Measurements from ENCODE around the gene PLS1.
"Not testable (repeated sequence)": the region's sequence is repeated elsewhere in the genome, so short reads cannot be mapped to it uniquely, and the experiment has no call there.

The PLS1 gene

DNA sequence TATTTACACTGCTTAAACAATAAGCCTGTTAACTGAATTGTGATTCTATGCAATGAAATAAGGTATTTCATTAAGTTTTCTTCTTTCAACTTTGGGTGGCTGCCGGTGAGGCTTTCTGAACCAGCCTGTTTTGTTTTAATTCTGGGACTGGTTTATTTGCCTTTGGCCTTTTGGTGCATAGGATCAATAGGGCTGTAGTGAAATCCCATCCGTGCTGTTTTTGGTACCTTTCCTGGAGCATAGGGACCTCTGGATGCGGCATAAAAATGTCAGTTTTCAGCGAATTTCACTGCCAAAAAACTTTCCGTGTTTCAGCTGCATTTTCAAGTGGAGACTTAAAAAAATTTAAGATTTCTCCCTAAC lies 514 bp downstream of the PLS1 start:
- no peak for DNase-seq

DNA sequence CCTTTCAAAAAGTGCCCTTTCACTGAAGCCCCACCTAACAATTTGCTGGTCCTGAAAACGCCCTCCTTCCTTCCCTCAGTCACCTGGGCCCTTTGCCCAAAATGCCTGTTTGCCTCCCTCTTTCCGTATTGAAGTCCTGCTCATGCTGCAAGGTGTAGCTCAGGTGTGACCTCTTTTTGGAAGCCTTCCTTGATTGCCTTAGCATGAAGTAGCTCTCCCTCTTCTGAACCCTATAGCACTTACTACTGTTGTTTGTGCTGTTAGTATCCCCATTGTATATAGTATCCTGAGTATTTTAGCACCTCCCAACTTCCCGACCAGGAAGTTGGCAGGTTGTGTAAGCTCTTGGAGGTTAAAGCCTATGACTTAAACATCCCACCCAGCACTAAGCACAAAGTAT lies 1.7 kb downstream of the PLS1 start:
- no peak for DNase-seq

- DNase-seq = no peak
Measured at GRCh38 chr3:142601713-142602112, 5.5 kb downstream of the PLS1 start.

GRCh38 chr3:142602619-142603385 lies 6.6 kb downstream of the PLS1 start:
- DNase-seq = no peak

DNA sequence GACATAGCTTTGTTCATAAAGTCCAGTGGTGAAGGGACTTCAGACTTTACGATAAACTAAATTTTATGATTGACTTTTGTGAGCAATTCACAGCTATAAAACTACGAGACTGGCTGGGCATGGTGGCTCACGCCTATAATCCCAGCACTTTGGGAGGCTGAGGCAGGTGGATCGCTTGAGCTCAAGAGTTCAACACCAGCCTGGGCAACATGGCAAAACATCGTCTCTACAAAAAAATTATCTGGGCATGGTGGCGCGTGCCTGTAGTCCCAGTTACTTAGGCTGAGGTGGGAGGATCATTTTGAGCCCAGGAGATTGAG lies 7.2 kb downstream of the PLS1 start:
- not testable (repeated sequence) for DNase-seq

DNA sequence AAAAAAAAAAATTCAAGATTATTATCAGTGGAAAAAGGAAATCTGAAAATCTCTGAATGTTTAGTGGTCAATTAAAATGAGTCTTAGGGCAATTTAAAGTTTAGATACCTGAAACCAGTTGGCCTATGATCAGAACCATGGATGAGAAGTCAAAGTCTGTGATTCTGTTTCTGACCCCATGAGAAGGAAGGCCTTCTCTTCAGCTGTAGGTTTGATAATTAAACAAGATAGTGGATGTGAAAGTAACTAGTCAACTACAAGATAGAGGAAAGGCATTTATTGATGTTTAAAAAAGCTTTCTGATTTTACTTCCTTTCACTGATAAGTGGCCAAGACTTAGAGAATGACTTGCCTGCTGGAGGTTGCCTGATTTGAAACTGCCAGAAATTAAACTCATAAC lies 8.7 kb downstream of the PLS1 start:
- DNase-seq = no peak

- DNase-seq = no peak
Measured at GRCh38 chr3:142608631-142609030, 12.4 kb downstream of the PLS1 start.

GRCh38 chr3:142609136-142609535 lies 12.9 kb downstream of the PLS1 start:
- no peak for DNase-seq

DNA sequence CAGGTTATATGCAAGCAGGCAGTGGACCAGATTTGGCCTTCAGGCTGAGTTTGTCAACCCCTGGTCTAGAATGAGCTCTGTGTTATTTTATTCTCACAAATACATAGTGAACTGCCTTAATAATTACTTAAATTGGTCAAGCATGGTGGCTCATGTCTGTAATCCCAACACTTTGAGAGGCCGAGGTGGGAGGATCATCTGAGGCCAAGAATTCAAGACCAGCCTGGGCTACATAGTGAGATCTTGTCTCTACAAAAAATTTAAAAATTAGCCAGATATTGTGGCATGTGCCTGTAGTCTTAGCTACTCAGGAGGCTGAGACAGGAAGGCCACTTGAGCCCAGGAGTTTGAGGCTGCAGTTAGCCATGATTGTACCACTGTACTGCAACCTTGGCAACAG lies 15.0 kb downstream of the PLS1 start:
- DNase-seq = no peak

DNA sequence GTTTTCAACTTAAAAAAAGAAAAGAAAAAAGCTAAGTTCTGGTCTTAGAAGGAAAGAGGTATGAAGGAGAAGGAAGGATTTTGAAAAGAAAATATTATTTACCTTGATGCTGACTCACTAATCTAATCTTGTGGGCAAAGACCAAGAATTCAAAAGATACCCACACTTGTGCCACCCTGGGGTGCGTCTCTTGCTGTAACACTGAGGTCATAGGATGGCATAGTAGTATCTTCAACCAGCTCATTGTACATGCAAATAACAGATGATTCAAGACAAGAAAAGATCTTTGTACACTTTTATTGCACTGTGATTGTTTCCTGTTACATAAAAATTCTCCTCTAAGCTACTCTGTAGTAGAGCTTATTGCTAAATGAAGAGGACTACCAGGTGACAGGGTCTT lies 17.3 kb downstream of the PLS1 start:
- no peak for DNase-seq

DNA sequence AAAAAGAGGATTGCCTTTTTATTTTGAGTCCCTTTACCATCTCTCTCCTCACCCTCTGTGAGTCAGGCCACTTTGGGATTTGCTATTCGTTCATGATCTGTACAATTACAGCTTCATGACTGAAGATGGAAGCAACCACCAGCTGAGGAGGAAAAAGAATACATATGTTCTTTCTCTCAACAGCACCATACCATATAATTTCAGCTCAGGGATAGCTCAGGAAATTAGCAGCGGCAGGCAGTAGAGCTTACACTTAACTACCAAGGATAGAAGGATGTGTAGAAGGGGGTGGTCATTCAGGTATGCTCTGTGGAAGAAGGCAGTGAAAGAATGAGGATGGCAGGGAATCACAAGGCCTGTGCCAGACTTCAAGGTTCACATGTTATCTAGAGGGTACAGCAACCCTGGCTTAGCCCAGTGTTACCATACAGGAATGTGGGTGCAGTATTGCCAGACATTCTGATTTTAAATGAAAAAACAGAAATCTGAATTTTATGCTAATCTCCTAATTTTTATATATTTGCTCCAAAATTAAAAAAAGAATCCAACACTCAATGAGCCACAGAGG lies 17.9 kb downstream of the PLS1 start:
- no peak for DNase-seq

DNA sequence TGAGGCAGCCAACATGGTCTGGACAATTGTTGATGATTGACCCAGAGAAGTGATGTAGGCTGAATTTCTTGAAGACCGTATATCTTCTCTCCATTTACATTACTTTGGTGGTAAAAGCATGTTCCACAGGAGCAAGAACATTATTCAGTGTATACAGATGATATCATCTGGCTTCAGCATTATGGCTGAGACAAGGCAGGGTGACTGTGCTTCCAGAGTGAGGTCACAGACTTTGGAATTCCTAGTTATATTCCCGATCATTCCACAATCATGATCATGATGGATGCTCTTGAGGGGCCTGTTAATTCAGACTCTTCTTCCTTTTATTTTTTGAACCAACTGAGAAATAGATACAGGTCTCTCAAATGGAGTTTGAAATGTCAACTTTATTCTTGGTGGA lies 19.0 kb downstream of the PLS1 start:
- DNase-seq = no peak

DNA sequence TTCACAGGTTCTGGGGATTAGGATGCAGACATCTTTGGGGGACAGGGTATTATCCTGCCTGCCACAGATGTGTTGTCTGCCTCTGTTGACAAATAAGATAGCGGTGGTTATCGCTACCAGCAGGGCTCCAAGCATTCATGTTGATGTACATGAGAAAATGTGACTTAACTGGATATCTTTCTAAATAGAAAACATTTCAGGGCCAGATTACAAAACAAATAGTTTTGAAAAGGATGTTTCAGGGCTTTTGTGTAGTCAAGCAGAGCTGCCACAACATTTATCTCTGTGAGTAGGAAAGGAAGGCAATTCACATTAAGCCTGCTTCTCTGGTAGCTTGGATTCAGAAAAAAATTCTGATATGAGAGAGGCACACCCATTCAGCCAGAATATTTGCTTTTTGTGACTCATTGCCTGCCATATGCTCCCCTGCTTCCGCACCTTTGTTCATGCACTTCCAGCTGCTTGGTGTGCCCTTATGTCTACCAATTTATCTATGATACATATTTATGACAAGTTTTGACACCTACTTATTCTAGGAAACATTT lies 22.8 kb downstream of the PLS1 start:
- no peak for DNase-seq

GRCh38 chr3:142622405-142622804 lies 26.2 kb downstream of the PLS1 start:
- no peak for DNase-seq

DNA sequence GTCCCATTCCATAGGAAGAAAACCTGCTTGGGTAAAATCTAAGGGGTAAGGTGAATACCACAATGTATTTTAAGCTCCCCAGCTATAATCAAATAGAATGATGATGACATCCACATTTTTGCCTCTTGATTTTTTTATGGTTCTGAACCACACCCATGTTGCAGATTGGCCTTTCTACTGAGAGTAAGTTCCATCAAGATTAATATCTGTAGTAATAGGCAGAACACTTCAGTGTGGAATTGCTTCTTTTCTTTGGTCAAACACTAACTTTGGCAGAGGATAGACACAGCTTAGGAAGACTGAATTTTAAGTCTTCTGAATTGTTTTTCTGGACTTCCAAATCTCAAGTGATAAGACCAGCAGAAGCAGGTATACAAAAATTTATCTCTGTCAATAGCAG lies 27.0 kb downstream of the PLS1 start:
- DNase-seq = no peak

DNA sequence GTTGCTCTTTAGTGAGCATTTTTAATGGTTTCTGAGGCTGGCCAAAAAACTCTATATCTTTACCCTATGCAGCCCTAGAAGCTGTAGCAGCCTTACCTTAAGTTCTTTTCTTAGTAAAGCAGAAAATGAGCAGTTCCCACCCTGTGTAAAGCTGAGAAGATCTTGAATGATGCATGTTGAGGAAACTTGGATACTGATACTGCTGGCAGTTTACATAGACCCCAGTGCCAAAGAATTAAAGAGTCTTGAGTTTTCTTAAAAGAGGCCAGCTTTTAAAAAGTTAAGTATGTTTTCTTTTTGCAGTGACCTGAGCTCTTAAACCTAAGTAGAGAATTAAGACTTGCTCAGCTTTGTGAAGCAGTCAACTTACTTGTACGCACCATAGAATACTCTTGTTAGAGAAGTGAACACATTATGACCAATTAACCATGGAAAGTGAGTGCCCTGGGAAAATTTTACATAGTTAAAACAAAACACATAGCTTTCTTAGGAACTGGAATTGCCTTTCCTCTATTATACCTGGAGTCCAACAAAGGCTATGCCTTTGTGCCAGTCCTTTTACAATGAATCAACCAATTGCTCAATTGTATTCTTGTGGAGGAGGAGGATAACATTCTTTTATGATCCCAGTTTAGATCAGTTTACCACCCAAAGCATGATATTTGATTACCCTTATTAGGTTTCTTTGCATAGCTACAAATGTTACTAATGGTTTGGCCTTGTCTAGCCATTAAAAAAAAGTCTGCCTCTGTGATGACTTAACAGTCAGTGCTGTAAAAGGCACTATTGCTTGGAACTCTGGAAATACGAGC lies 28.4 kb downstream of the PLS1 start:
- DNase-seq = no peak

DNA sequence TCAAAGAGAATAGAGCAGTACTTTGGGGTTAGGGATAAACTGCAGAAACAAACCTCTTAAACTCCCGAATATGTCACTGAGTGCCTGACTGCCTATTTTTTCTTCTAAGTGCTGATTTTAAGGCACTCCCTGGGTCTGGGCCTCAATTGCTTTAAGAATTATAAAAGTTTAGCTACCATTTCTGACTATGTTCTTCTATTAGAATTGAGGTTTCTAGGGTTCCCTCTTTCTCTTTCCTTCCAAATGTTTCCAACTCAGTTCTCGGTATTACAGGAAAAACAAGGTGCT lies 28.9 kb downstream of the PLS1 start:
- DNase-seq = no peak

DNA sequence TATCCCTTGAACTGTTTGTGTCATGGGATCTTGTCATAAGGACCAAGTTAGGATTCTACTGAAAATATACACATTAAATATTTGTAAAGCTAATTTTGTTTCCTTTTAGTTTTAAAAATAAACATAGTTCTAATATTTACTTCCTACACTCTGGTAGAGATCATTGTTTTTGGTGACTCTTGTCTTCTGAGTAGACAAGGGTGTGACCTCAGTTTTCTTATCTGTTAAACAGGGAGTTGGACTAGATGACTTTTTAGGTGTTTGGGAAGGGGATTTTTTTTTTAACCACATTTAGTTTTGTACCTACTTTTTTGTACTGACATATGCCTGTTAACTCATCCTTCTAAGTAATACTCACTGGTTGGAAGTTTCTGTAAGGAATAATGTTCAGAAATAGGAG lies 30.8 kb downstream of the PLS1 start:
- no peak for DNase-seq

DNA sequence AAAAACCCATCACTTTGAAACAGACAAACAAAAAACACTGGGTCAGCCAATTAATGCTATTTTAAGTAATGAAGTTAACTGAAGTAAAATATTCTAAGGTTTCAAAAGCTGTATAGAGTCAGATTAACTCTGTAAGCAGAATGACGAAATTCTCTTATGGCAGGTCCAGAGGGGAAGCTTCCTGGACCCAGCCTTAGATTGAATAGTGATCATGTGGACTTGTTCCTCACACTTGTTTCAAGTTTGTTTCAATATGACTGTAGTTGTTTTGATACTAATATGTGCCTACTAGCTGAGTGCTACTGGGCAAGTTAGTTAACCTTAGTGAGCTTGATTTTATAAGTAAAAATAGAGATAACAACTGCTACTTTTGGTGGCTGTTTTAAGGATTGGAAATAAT lies 32.6 kb downstream of the PLS1 start:
- DNase-seq = no peak

- DNase-seq = no peak
Measured at GRCh38 chr3:142633073-142633472, 36.9 kb downstream of the PLS1 start.

DNA sequence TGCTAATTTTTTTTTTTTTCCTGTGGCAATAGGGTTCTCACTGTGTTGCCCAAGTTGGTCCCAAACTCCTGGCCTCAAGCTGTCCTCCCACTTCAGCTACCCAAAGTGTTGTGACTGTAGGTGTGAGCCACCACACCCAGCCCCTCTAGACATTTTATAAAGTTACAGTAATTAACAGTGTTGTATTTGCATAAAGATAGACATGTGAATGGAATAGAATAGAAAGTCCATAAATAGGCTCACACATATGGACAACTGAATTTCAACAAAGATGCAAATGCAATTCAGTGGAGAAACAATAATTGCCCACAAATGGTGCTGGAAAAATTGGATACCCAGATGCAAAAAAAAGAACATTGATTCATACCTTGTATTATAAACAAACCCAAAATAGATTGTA lies 39.9 kb downstream of the PLS1 start:
- no peak for DNase-seq

DNA sequence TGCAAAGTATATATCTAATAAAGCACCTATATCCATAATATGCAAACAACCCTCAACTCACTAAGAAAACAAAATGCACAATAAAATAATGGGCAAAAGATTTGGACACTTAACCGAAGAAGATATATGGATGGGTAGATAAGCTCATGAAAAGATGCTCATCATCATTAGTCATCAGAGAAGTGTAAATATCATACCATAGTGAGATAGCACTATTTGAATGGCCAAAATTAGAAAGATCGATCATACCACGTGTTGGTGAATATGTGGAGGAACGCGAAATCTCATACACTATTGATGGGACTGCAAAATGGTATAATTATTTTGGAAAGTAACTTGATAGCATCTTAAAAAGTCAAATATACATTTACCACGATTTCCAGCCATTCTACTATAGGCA lies 40.5 kb downstream of the PLS1 start:
- no peak for DNase-seq

DNA sequence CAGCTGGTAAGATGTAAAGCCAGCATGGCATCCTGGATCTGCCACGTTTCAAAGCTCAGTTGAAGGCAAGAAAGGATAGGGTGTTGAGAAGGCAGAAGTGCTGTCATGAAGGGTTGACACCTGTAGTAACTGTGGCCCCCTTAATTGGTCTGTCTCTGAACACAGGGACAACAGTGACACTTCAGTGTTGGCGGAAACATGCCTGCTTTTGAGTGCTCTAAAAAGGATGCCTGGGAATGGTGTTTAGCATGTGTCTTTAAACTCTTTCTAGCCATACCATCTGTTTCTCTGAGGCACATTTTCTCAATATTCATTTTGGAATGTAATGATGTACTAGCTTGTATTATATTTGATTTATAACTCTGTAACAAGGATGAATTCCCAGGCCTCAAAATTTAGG lies 42.1 kb downstream of the PLS1 start:
- no peak for DNase-seq

DNA sequence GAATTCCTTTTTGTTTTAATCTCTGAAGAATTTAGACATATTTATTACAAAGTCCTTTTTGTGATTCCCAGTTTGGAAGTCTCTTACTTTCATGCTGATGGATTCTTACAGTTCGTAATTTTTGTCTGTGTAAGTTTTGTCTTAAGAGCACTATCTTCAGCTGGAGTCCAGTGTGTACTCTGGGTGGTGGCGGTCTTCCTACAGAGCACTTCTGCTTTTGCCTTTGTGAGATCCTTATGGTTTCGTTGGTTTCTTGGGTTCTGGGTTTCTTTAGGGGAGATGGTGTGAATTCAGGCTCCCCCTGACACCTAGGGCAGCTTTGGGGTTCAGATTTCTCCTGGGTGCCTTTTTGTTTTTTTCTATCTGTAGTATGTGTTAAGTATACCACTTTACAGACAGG lies 45.3 kb downstream of the PLS1 start:
- DNase-seq = no peak

GRCh38 chr3:142642956-142643355 lies 46.8 kb downstream of the PLS1 start:
- DNase-seq = no peak

All from activated naive CD4-positive, alpha-beta T cell treated with anti-CD3 and anti-CD28 coated beads, Interleukin-2, amount 50 U/mL, for 16 hours (primary cell).